GM23338 (cell line): ENCODE measurements around the gene ADPRH. TPM values are rescaled to one million over a fixed set of nuclear protein-coding genes. Genes with fewer than 3 reads are reported as not detected.

ENCODE experiments used
- ATAC-seq: fragments of 200-7000 bp; cut with Tn5 transposase; 3 replicates; pipeline ENCODE4 v1.9.1; 2020
- DNase-seq: peaks from one replicate; pipeline ENCODE4 v3.0.0-alpha.2; 2015; ENCODE audit warnings: low spot score
- H2AFZ ChIP-seq: fragments of 200-600 bp; sonication (generic); 2 replicates; pipeline ENCODE4 v1.8.0; 2016; ENCODE audit warnings: antibody characterized with exemption, mild to moderate bottlenecking, moderate library complexity
- H3F3A ChIP-seq: fragments of 200-600 bp; sonication (generic); replicated peaks from 2 replicates; pipeline ENCODE4 v1.8.0; 2017; ENCODE audit warnings: antibody characterized with exemption, mixed run types, low read depth
- H3K27ac ChIP-seq: fragments of 200-600 bp; sonication (generic); 2 replicates; pipeline ENCODE4 v1.6.1; 2016; ENCODE audit warnings: low read depth
- H3K27me3 ChIP-seq: fragments of 200-600 bp; sonication (generic); 2 replicates; pipeline ENCODE4 v1.8.0; 2016; ENCODE audit warnings: mild to moderate bottlenecking, mixed run types, moderate library complexity; ENCODE audit not compliant: insufficient read depth
- H3K36me3 ChIP-seq: fragments of 200-600 bp; sonication (generic); 2 replicates; pipeline ENCODE4 v1.8.0; 2016; ENCODE audit warnings: mild to moderate bottlenecking; ENCODE audit not compliant: insufficient read depth
- H3K4me1 ChIP-seq: fragments of 200-600 bp; sonication (generic); 2 replicates; pipeline ENCODE4 v1.8.0; 2016; ENCODE audit warnings: mild to moderate bottlenecking, moderate library complexity; ENCODE audit not compliant: insufficient read depth
- H3K4me2 ChIP-seq: fragments of 200-600 bp; sonication (generic); 2 replicates; pipeline ENCODE4 v1.7.1; 2017; ENCODE audit warnings: mixed run types
- H3K4me3 ChIP-seq: fragments of 200-600 bp; sonication (generic); 2 replicates; pipeline ENCODE4 v1.6.1; 2016; ENCODE audit warnings: mixed run types
- H3K79me2 ChIP-seq: fragments of 200-600 bp; sonication (generic); replicated peaks from 2 replicates; pipeline ENCODE4 v1.8.0; 2017; ENCODE audit warnings: mild to moderate bottlenecking; ENCODE audit not compliant: insufficient read depth
- H3K9me2 ChIP-seq: fragments of 200-600 bp; sonication (generic); 2 replicates; pipeline ENCODE4 v1.8.0; 2017; ENCODE audit not compliant: insufficient read depth
- H4K20me1 ChIP-seq: fragments of 200-600 bp; sonication (generic); replicated peaks from 2 replicates; pipeline ENCODE4 v1.8.0; 2017; ENCODE audit warnings: mild to moderate bottlenecking; ENCODE audit not compliant: insufficient read depth
- H3K27ac Mint-ChIP-seq: 2 replicates; pipeline ENCODE4 v1.8.0; 2020; ENCODE audit warnings: inconsistent platforms, mild to moderate bottlenecking, moderate library complexity, mixed read lengths
- H3K27me3 Mint-ChIP-seq: 3 replicates; pipeline ENCODE4 v1.8.0; 2022; ENCODE audit warnings: low read depth, mild to moderate bottlenecking, moderate library complexity, mixed read lengths, inconsistent platforms; ENCODE audit not compliant: insufficient read depth, poor library complexity
- H3K36me3 Mint-ChIP-seq: 3 replicates; pipeline ENCODE4 v1.8.0; 2021; ENCODE audit warnings: low read depth, mild to moderate bottlenecking, inconsistent platforms, moderate library complexity, mixed read lengths
- H3K4me1 Mint-ChIP-seq: 3 replicates; pipeline ENCODE4 v1.8.0; 2020; ENCODE audit warnings: mild to moderate bottlenecking, inconsistent platforms, mixed read lengths
- H3K4me3 Mint-ChIP-seq: 3 replicates; pipeline ENCODE4 v1.8.0; 2021; ENCODE audit warnings: moderate library complexity, mild to moderate bottlenecking, inconsistent platforms, mixed read lengths
- H3K9me3 Mint-ChIP-seq: 3 replicates; pipeline ENCODE4 v1.8.0; 2020; ENCODE audit warnings: moderate library complexity, mild to moderate bottlenecking, inconsistent platforms, mixed read lengths
- CREB1 ChIP-seq: fragments of 250-450 bp; sonication (Bioruptor Pico); IDR thresholded peaks from 2 replicates; pipeline ENCODE4 v1.5.0; 2020; ENCODE audit warnings: low read depth, mild to moderate bottlenecking, moderate library complexity
- EZH2phosphoT487 ChIP-seq: fragments of 200-600 bp; sonication (generic); IDR thresholded peaks from one replicate; pipeline ENCODE4 v1.8.1; 2018; ENCODE audit warnings: antibody characterized with exemption; ENCODE audit not compliant: unreplicated experiment
- JUNB ChIP-seq: IDR thresholded peaks from one replicate; pipeline ENCODE4 v1.6.1; 2016; ENCODE audit warnings: antibody characterized with exemption; ENCODE audit not compliant: unreplicated experiment
- POLR2AphosphoS5 ChIP-seq: IDR thresholded peaks from 2 replicates; pipeline ENCODE4 v1.6.1; 2016; ENCODE audit warnings: antibody characterized with exemption, low read depth
- STAT1 ChIP-seq: IDR thresholded peaks from one replicate; pipeline ENCODE4 v1.6.1; 2016; ENCODE audit warnings: antibody characterized with exemption; ENCODE audit not compliant: unreplicated experiment
- ZNF114 ChIP-seq: fragments of 250-450 bp; sonication (Bioruptor Pico); IDR thresholded peaks from 2 replicates; pipeline ENCODE4 v1.5.0; 2020; ENCODE audit warnings: mild to moderate bottlenecking, moderate library complexity
- ZNF331 ChIP-seq: fragments of 250-450 bp; sonication (Bioruptor Pico); IDR thresholded peaks from 2 replicates; pipeline ENCODE4 v1.5.0; 2020; ENCODE audit warnings: low read depth, mild to moderate bottlenecking, moderate library complexity
- polyA plus RNA-seq: library from polyadenylated mRNA; unstranded; fragments of >200 nt; fragmentation: Nextera tagmentation; extraction: Ambion mirVana; gene quantifications from 2 replicates; pipeline ENCODE4 v1.2.1, GENCODE V29; 2016
- total RNA-seq: library from RNA; depleted of rRNA; stranded (reverse); fragments of >200 nt; shearing (Covaris generic); gene quantifications from 2 replicates; pipeline ENCODE4 v1.2.3, GENCODE V29; 2014
- TF ChIP-seq, protein P1 (sequence below), 2 experiments: fragments of 200-600 bp in 1 of 2; sonication (generic) in 1 of 2; conservative IDR thresholded peaks; 2 replicates each; pipeline versions ENCODE4 v1.5.1 to v1.6.1; 2016 to 2017; ENCODE audit warnings: antibody characterized with exemption in 2 of 2, low read depth in 2 of 2, mild to moderate bottlenecking in 2 of 2, moderate library complexity in 1 of 2
- TF ChIP-seq, protein P2 (sequence below): IDR thresholded peaks from one replicate; pipeline ENCODE4 v1.6.1; 2018; ENCODE audit warnings: antibody characterized with exemption; ENCODE audit not compliant: unreplicated experiment
- TF ChIP-seq, protein P3 (sequence below): fragments of 250-450 bp; sonication (Bioruptor Pico); IDR thresholded peaks from 2 replicates; pipeline ENCODE4 v1.5.0; 2020; ENCODE audit warnings: mild to moderate bottlenecking, moderate library complexity

ADPRH gene
- total and polyA plus RNA-seq, 2 experiments from 2014 or later, result 1.2 to 3.4 TPM

GRCh38 chr3:119534296-119534695 is 45.0 kb upstream of the ADPRH start:
- Mint-ChIP-seq H3K4me3 (no peak overlapping the region), H3K36me3 (no peaks in the 10 kb centered on the region), H3K27me3 (peaks cover 2% of the 10 kb centered on the region), H3K9me3 (no peaks in the 10 kb centered on the region), H3K27ac (no peak overlapping the region), H3K4me1 (no peaks in the 10 kb centered on the region)
- Histone ChIP-seq H3K9me2 (no peaks in the 10 kb centered on the region), H3K27ac (no peak overlapping the region), H3K27me3 (no peaks in the 10 kb centered on the region), H3K4me1 (no peaks in the 10 kb centered on the region), H3F3A (0 out of 2 replicates have a peak, but pooled peaks cover 2% of the 10 kb centered on the region), H3K4me3 (no peak overlapping the region), H3K36me3 (no peaks in the 10 kb centered on the region), H2AFZ (no peak overlapping the region), H4K20me1 (no peaks in the 10 kb centered on the region), H3K79me2 (no peaks in the 10 kb centered on the region), H3K4me2 (no peak overlapping the region)
- TF ChIP-seq JUNB (no peak), ZNF114 (CRISPR knock-in tag) (no peak), STAT1 (no peak), EZH2phosphoT487 (no peak), ZNF331 (no peak), POLR2AphosphoS5 (no peak), CREB1 (CRISPR knock-in tag) (no peak)
- TF ChIP-seq, protein P1, sequence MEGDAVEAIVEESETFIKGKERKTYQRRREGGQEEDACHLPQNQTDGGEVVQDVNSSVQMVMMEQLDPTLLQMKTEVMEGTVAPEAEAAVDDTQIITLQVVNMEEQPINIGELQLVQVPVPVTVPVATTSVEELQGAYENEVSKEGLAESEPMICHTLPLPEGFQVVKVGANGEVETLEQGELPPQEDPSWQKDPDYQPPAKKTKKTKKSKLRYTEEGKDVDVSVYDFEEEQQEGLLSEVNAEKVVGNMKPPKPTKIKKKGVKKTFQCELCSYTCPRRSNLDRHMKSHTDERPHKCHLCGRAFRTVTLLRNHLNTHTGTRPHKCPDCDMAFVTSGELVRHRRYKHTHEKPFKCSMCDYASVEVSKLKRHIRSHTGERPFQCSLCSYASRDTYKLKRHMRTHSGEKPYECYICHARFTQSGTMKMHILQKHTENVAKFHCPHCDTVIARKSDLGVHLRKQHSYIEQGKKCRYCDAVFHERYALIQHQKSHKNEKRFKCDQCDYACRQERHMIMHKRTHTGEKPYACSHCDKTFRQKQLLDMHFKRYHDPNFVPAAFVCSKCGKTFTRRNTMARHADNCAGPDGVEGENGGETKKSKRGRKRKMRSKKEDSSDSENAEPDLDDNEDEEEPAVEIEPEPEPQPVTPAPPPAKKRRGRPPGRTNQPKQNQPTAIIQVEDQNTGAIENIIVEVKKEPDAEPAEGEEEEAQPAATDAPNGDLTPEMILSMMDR (conservative IDR thresholded peaks at IDR 0.05; ENCODE audit: low read depth in 2 of 2), result no peak
- TF ChIP-seq, protein P2, sequence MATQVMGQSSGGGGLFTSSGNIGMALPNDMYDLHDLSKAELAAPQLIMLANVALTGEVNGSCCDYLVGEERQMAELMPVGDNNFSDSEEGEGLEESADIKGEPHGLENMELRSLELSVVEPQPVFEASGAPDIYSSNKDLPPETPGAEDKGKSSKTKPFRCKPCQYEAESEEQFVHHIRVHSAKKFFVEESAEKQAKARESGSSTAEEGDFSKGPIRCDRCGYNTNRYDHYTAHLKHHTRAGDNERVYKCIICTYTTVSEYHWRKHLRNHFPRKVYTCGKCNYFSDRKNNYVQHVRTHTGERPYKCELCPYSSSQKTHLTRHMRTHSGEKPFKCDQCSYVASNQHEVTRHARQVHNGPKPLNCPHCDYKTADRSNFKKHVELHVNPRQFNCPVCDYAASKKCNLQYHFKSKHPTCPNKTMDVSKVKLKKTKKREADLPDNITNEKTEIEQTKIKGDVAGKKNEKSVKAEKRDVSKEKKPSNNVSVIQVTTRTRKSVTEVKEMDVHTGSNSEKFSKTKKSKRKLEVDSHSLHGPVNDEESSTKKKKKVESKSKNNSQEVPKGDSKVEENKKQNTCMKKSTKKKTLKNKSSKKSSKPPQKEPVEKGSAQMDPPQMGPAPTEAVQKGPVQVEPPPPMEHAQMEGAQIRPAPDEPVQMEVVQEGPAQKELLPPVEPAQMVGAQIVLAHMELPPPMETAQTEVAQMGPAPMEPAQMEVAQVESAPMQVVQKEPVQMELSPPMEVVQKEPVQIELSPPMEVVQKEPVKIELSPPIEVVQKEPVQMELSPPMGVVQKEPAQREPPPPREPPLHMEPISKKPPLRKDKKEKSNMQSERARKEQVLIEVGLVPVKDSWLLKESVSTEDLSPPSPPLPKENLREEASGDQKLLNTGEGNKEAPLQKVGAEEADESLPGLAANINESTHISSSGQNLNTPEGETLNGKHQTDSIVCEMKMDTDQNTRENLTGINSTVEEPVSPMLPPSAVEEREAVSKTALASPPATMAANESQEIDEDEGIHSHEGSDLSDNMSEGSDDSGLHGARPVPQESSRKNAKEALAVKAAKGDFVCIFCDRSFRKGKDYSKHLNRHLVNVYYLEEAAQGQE, result no peak
- DNase-seq (no peak), ATAC-seq (no peak)

DNA sequence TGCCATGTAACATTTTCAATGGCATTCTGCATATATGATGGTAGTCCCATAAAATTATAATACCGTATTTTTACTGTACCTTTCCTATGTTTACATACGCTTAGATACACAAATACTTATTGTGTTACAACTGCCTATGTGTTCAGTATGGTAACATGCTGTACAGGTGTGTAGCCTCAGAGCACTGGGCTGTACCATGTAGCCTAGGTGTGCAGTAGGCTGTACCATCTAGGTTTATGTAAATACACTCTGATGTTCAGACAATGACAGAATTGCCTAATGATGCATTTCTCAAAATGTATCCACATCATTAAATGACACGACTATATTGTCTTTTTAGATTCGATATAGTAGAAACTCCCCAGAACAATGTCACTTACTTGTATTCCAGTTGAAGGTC is 42.5 kb upstream of the ADPRH start:
- Mint-ChIP-seq H3K27ac (no peak overlapping the region), H3K4me3 (no peak overlapping the region), H3K4me1 (no peaks in the 10 kb centered on the region), H3K36me3 (no peaks in the 10 kb centered on the region), H3K27me3 (peaks cover 4% of the 10 kb centered on the region), H3K9me3 (no peaks in the 10 kb centered on the region)
- H3K9me2 ChIP-seq, result no peaks in the 10 kb centered on the region
- H3F3A ChIP-seq, result no peaks in the 10 kb centered on the region
- ATAC-seq (no peak), DNase-seq (no peak)
- H2AFZ ChIP-seq, result no peak overlapping the region
- no peaks in the 10 kb centered on the region for H3K27me3 ChIP-seq
- H3K79me2 ChIP-seq, result no peaks in the 10 kb centered on the region
- no peaks in the 10 kb centered on the region for H4K20me1 ChIP-seq
- no peak overlapping the region for H3K27ac ChIP-seq
- H3K4me2 ChIP-seq, result no peak overlapping the region
- TF ChIP-seq JUNB, result no peak
- TF ChIP-seq, protein P3, sequence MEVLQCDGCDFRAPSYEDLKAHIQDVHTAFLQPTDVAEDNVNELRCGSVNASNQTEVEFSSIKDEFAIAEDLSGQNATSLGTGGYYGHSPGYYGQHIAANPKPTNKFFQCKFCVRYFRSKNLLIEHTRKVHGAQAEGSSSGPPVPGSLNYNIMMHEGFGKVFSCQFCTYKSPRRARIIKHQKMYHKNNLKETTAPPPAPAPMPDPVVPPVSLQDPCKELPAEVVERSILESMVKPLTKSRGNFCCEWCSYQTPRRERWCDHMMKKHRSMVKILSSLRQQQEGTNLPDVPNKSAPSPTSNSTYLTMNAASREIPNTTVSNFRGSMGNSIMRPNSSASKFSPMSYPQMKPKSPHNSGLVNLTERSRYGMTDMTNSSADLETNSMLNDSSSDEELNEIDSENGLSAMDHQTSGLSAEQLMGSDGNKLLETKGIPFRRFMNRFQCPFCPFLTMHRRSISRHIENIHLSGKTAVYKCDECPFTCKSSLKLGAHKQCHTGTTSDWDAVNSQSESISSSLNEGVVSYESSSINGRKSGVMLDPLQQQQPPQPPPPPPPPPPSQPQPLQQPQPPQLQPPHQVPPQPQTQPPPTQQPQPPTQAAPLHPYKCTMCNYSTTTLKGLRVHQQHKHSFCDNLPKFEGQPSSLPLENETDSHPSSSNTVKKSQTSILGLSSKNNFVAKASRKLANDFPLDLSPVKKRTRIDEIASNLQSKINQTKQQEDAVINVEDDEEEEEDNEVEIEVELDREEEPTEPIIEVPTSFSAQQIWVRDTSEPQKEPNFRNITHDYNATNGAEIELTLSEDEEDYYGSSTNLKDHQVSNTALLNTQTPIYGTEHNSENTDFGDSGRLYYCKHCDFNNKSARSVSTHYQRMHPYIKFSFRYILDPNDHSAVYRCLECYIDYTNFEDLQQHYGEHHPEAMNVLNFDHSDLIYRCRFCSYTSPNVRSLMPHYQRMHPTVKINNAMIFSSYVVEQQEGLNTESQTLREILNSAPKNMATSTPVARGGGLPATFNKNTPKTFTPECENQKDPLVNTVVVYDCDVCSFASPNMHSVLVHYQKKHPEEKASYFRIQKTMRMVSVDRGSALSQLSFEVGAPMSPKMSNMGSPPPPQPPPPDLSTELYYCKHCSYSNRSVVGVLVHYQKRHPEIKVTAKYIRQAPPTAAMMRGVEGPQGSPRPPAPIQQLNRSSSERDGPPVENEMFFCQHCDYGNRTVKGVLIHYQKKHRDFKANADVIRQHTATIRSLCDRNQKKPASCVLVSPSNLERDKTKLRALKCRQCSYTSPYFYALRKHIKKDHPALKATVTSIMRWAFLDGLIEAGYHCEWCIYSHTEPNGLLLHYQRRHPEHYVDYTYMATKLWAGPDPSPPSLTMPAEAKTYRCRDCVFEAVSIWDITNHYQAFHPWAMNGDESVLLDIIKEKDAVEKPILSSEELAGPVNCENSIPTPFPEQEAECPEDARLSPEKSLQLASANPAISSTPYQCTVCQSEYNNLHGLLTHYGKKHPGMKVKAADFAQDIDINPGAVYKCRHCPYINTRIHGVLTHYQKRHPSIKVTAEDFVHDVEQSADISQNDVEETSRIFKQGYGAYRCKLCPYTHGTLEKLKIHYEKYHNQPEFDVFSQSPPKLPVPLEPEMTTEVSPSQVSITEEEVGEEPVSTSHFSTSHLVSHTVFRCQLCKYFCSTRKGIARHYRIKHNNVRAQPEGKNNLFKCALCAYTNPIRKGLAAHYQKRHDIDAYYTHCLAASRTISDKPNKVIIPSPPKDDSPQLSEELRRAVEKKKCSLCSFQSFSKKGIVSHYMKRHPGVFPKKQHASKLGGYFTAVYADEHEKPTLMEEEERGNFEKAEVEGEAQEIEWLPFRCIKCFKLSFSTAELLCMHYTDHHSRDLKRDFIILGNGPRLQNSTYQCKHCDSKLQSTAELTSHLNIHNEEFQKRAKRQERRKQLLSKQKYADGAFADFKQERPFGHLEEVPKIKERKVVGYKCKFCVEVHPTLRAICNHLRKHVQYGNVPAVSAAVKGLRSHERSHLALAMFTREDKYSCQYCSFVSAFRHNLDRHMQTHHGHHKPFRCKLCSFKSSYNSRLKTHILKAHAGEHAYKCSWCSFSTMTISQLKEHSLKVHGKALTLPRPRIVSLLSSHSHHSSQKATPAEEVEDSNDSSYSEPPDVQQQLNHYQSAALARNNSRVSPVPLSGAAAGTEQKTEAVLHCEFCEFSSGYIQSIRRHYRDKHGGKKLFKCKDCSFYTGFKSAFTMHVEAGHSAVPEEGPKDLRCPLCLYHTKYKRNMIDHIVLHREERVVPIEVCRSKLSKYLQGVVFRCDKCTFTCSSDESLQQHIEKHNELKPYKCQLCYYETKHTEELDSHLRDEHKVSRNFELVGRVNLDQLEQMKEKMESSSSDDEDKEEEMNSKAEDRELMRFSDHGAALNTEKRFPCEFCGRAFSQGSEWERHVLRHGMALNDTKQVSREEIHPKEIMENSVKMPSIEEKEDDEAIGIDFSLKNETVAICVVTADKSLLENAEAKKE, result no peak
- H3K4me1 ChIP-seq, result no peaks in the 10 kb centered on the region
- H3K36me3 ChIP-seq, result no peaks in the 10 kb centered on the region
- H3K4me3 ChIP-seq, result no peak overlapping the region
